Mesodermal cell (in vitro differentiated cells): Measurements from ENCODE around the gene RASSF1.
A peak's percentile ranks its signal among the peaks of the same experiment; 100 is the strongest.
"Not testable (repeated sequence)": the region's sequence is repeated elsewhere in the genome, so short reads cannot be mapped to it uniquely, and the experiment has no call there.

Experiments
- H3K27ac ChIP-seq: 2 replicates; pipeline ENCODE4 v1.7.0; 2013; ENCODE audit warnings: mild to moderate bottlenecking, low read depth, low read length, moderate library complexity; ENCODE audit not compliant: severe bottlenecking
- H3K36me3 ChIP-seq: 2 replicates; pipeline ENCODE4 v1.7.1; 2013; ENCODE audit warnings: mild to moderate bottlenecking, low read length, moderate library complexity; ENCODE audit not compliant: control insufficient read depth, insufficient read depth
- H3K4me1 ChIP-seq: one replicate; pipeline ENCODE4 v1.7.1; 2013; ENCODE audit warnings: mild to moderate bottlenecking, low read length; ENCODE audit not compliant: insufficient read depth, control insufficient read depth, poor library complexity, severe bottlenecking
- H3K4me3 ChIP-seq: 2 replicates; pipeline ENCODE4 v1.7.0; 2013; ENCODE audit warnings: low read length, control low read depth, mild to moderate bottlenecking; ENCODE audit not compliant: insufficient read depth, poor library complexity, severe bottlenecking; ENCODE audit errors: extremely low read depth
- H3K9me3 ChIP-seq: 2 replicates; pipeline ENCODE4 v1.7.1; 2013; ENCODE audit warnings: mild to moderate bottlenecking, low read length, moderate library complexity; ENCODE audit not compliant: control insufficient read depth
- WGBS, 2 experiments: methylation state at CpG; one replicate each; pipeline ENCODE4 v1.1.5; 2013; ENCODE audit warnings: missing lambda C conversion rate in 2 of 2; ENCODE audit not compliant: insufficient coverage in 2 of 2; 5-methylcytosine and 5-hydroxymethylcytosine counted together

RASSF1 gene

GRCh38 chr3:50314342-50314741 is 26.3 kb downstream of the RASSF1 start:
- 98 to 100% methylated on average over 2 to 3 of the region's 3 CpGs for WGBS, 2 experiments
- peaks cover 13% of the 10 kb centered on the region for H3K9me3 ChIP-seq
- no peak overlapping the region for H3K4me3 ChIP-seq
- peaks cover 50% of the 10 kb centered on the region for H3K36me3 ChIP-seq
- H3K4me1 ChIP-seq: peaks cover 22% of the 10 kb centered on the region
- H3K27ac ChIP-seq: no peak overlapping the region

GRCh38 chr3:50312041-50312440 is 28.6 kb downstream of the RASSF1 start:
- not testable (repeated sequence) for H3K27ac ChIP-seq, H3K4me1 ChIP-seq, H3K4me3 ChIP-seq
- WGBS, 2 experiments: 89 to 95% methylated on average over 5 to 10 of the region's 32 CpGs
- peaks cover 27% of the 10 kb centered on the region for H3K36me3 ChIP-seq
- H3K9me3 ChIP-seq: peaks cover 18% of the 10 kb centered on the region

GRCh38 chr3:50304601-50305000 is 36.0 kb downstream of the RASSF1 start:
- H3K4me1 ChIP-seq: peaks cover 5% of the 10 kb centered on the region

GRCh38 chr3:50303013-50303815 is 37.4 kb downstream of the RASSF1 start, which contains the start of gene HYAL1:
HYAL1 (minus strand) TSS chr3:50303574; CDS start chr3:50302956, 618 bp downstream.
- H3K36me3 ChIP-seq: no peaks in the 10 kb centered on the region
- no peak within 1 kb of the TSS for H3K27ac ChIP-seq
- H3K4me1 ChIP-seq: peaks cover 5% of the 10 kb centered on the region
- no peak within 1 kb of the TSS for H3K4me3 ChIP-seq
- peaks cover 15% of the 10 kb centered on the region for H3K9me3 ChIP-seq
- 79 to 84% methylated on average over 7 to 12 of the region's 14 CpGs for WGBS, 2 experiments

More at GRCh38 chr3:50304601-50305000, 36.0 kb downstream of the RASSF1 start:
- Histone ChIP-seq H3K27ac (no peak overlapping the region), H3K36me3 (no peaks in the 10 kb centered on the region), H3K9me3 (peaks cover 21% of the 10 kb centered on the region), H3K4me3 (no peak overlapping the region)

- Histone ChIP-seq H3K4me1 (peaks cover 5% of the 10 kb centered on the region), H3K4me3 (no peak overlapping the region), H3K36me3 (no peaks in the 10 kb centered on the region), H3K9me3 (peaks cover 15% of the 10 kb centered on the region), H3K27ac (no peak overlapping the region)
- whole genome bisulfite sequencing, 2 experiments: 94 to 96% methylated on average over 31 to 32 of the region's 32 CpGs
Observed at GRCh38 chr3:50302095-50303012, 38.3 kb downstream of the RASSF1 start.

- peaks cover 7% of the 10 kb centered on the region for H3K36me3 ChIP-seq
- 97% methylated on average over 4 to 6 of the region's 6 CpGs for WGBS, 2 experiments
- H3K27ac ChIP-seq: peak overlapping the region; percentile 78
- peaks cover 5% of the 10 kb centered on the region for H3K4me1 ChIP-seq
- H3K4me3 ChIP-seq: peak overlapping the region; percentile 82
- H3K9me3 ChIP-seq: peaks cover 3% of the 10 kb centered on the region
Observed at GRCh38 chr3:50300681-50301254, 39.9 kb downstream of the RASSF1 start.

- Histone ChIP-seq H3K4me1 (peaks cover 5% of the 10 kb centered on the region), H3K9me3 (peaks cover 3% of the 10 kb centered on the region), H3K4me3 (peak overlapping the region; percentile 82), H3K27ac (peak overlapping the region; percentile 78), H3K36me3 (peaks cover 7% of the 10 kb centered on the region)
- WGBS, 2 experiments: 78% methylated on average over 12 of the region's 12 CpGs
Observed at GRCh38 chr3:50299929-50300680, 40.5 kb downstream of the RASSF1 start.

- H3K36me3 ChIP-seq: peaks cover 7% of the 10 kb centered on the region
- H3K9me3 ChIP-seq: peaks cover 1% of the 10 kb centered on the region
- H3K4me1 ChIP-seq: peaks cover 5% of the 10 kb centered on the region
- H3K4me3 ChIP-seq: peak overlapping the region; percentile 82
- H3K27ac ChIP-seq: peak overlapping the region; percentile 78
- WGBS, 2 experiments: 5 to 6% methylated on average over 12 of the region's 12 CpGs
Observed at GRCh38 chr3:50299638-50299928, 41.1 kb downstream of the RASSF1 start.

- Histone ChIP-seq H3K4me1 (peaks cover 5% of the 10 kb centered on the region), H3K9me3 (no peaks in the 10 kb centered on the region), H3K27ac (peak within 1 kb of the TSS; percentile 78), H3K36me3 (peaks cover 7% of the 10 kb centered on the region), H3K4me3 (peak within 1 kb of the TSS; percentile 82)
- 0 to 1% methylated on average over 56 of the region's 61 CpGs for WGBS, 2 experiments
Observed at GRCh38 chr3:50298836-50299637, 41.6 kb downstream of the RASSF1 start, which contains the start of the genes HYAL3 and NAA80. HYAL3 (minus strand) TSS chr3:50299405; CDS start chr3:50295602, 3,803 bp downstream. NAA80 (minus strand) TSS chr3:50299405; CDS start chr3:50297463, 1,942 bp downstream.
